Measurements from ENCODE around the gene MBP. TPM values are rescaled to one million over a fixed set of nuclear protein-coding genes. Genes with fewer than 3 reads are reported as not detected.

MBP gene
- total RNA-seq, 1 experiment from 2014 or later = not detected

GRCh38 chr18:76988827-76989646 is 143.5 kb downstream of the MBP start:
- DNase-seq (ENCODE audit: low spot score) = no peak

DNA sequence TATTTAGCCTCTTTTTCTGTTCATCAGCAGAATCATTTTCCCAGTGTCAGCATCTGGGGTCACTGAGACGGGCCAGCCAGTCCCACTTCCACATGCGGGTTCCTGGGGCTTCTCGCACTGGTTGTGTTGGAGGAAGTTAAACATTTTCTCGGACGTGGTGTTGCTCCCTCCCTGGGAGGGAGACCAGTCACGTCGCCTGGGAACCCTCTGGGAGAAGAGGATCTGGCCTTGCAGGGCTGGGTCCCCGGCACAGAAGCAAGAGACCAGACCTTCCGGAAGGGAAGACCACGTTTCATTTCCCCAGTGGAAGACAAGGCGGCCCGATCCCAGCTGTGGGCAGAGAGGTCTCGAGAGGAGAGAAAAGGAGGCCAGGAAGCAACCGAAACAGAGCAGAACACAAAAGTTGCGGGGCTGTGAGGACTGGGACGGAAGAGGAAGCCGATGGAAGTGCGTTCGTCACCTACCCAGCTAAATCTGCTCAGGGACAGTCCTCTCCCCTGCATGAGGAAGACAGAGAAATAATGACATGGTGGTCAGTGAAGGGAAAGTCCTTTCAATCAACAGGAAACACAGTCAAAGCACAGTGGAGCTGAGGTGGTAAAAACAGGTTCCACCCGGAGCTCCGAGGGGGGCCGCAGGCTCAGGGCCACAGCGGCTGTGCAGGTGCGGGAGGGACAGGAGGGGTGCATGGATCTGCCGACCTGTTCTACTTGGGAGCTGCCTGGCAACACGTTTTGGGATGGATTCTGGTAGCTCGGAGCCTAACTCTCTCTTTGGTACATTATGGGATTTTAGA is 144.4 kb downstream of the MBP start:
- no peak for DNase-seq (ENCODE audit: low spot score)

- DNase-seq (ENCODE audit: low spot score) = no peak
These were observed 146.2 kb downstream of the MBP start for GRCh38 chr18:76986406-76986805.

- DNase-seq (ENCODE audit: low spot score) = no peak
These were observed 146.7 kb downstream of the MBP start for GRCh38 chr18:76985951-76986236.

DNA sequence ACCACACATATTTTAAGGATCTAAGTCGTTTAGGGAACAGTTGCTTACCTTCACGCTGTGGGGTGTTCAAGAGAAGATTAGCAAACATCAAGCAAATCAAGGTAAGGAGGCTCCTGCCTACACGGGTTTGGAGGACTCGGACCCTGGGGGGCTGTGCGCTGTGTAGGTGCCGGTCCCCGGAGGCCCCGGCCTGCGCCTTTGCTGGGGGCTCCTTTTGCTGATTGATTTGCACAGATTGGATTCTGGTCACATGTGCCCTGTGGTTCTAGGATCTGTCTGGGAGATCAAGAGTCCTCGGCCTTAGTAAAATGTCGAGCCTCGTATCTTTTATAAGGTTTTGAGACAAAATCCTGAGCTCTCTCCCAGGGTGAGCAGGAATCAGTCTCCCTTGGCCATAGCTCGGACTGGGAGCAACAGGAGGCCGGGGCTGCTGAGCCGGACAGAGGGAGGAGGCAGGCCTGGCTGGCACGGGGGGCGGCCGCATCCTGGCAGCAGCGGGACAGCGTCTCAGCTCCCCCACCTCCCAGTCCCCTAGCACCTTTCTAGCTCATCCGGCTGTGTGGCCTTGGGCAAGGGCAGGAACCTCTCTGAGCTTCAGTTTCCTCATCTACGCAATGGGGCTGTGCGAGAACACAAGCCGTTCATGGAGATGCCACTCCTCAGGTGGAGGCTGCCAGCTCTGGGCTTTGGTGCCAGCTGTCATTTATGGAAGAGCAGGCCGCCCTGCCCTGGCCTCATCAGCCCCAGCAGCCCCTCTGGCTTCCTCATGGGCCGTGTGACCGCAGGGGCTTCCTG is 147.2 kb downstream of the MBP start:
- no peak for DNase-seq (ENCODE audit: low spot score)

- no peak for DNase-seq (ENCODE audit: low spot score)
These were observed 148.1 kb downstream of the MBP start for GRCh38 chr18:76984193-76985155.

GRCh38 chr18:76983613-76984051 is 149.0 kb downstream of the MBP start:
- no peak for DNase-seq (ENCODE audit: low spot score)

- DNase-seq (ENCODE audit: low spot score) = peak; percentile 66
These were observed 149.6 kb downstream of the MBP start for GRCh38 chr18:76982841-76983583.

DNA sequence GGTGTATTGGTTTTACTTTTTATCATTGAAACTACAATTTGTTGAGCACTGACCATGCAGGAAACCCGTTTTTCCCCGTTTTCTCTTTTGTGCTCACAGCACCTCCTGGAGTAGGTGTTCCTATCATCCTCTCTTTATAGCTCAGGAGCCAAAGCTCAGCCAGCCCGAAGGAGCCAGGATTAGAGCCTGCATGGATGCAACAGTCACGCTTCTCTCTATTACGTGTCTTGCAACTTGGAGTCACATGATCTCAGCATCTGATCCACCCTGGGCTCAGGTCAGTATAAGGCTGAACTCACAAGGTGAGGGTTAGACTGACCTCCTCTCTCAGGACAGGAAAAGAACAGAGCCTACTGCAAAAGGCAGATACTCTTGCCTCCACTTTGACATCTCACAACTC is 150.5 kb downstream of the MBP start:
- DNase-seq (ENCODE audit: low spot score) = no peak

DNA sequence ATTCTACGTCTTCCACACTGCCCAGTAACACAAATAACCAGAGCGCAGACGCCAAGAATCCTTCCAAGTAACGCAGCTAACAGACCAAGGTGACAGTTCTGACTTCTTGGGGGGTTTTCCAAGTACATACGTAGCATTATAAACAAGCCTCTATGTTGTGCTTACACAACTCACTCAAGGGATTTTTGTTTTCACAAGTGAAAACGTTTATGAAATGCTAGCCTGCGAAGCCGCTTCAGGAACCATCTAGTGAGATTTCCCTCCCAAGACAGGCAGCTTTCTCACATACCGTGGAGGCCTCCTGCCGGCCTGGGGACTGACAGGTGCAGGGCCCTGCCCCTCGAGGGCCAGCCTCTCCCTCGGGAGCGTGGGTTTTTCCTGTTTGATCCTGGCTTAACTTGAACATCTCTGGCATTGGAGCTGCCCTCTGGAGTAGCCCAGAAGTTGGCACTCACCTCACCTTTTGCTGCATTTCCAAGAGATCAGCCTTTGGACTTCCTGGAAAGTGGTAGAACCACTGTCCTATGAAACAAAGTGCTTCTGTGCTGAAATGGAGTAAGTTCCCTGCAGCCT is 151.1 kb downstream of the MBP start:
- DNase-seq (ENCODE audit: low spot score) = no peak

- no peak for DNase-seq (ENCODE audit: low spot score)
These were observed 151.8 kb downstream of the MBP start for GRCh38 chr18:76980663-76981395.

GRCh38 chr18:76979906-76980305 is 152.7 kb downstream of the MBP start:
- DNase-seq (ENCODE audit: low spot score) = no peak

DNA sequence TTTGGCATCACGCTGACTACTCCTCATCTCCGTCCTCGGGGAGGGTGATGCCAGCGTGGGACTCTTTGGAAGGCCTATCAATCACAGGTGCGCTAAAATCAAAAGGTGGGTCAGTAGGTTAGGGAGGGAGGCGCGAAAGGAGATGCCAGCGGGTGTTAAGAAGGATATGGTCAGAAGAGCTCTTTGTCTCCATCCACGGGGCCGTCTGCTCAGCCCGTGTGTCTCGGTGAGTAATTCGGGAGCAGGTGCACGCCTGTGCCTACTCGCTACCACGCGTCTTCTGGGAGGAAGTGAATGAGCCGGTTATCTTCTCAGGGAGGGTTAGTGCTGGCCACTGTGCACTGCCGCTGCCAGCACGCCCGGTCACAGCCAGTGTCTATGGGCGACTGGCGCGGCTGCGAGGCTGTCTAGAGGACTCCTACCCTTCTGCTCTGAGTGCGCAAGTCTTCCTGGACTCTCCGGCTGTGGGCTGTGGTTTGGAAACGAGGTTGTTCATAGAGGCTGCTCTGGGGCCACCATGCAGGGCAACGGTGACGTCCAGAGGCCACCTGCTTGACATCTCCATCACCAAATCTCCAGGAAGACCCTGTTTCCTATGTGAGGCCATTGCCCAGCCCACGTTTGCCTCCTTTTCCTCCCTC is 153.4 kb downstream of the MBP start:
- DNase-seq (ENCODE audit: low spot score) = no peak

- no peak for DNase-seq (ENCODE audit: low spot score)
These were observed 154.0 kb downstream of the MBP start for GRCh38 chr18:76978616-76979015.

- DNase-seq (ENCODE audit: low spot score) = no peak
These were observed 154.8 kb downstream of the MBP start for GRCh38 chr18:76977684-76978232.

GRCh38 chr18:76977108-76977621 is 155.4 kb downstream of the MBP start:
- DNase-seq (ENCODE audit: low spot score) = no peak

DNA sequence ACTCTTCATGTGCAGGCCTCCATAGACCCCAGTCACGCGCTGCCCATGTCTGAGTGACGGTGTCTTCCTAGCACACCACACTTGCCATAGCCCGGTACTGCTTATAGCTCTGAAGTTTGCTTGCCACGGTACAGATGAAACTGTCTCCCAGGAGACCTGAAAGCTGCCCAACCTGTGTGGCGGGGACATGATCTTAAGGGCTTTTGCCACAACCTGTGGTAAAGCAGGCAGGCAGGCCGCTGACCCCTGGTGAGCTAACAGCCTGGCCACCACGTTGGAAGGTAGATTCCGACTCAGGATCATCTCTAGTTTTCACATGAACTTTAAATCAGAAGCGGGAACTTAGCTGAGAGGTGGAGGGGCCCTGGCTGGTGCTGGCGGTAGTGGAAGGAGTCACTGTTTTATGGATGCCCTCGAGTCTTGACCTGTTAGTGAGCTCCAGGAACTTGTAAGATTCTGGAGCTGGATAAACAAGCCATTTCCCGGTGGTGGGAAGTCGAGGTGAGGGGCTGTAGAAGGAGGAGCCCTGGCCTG is 156.9 kb downstream of the MBP start:
- no peak for DNase-seq (ENCODE audit: low spot score)

DNA sequence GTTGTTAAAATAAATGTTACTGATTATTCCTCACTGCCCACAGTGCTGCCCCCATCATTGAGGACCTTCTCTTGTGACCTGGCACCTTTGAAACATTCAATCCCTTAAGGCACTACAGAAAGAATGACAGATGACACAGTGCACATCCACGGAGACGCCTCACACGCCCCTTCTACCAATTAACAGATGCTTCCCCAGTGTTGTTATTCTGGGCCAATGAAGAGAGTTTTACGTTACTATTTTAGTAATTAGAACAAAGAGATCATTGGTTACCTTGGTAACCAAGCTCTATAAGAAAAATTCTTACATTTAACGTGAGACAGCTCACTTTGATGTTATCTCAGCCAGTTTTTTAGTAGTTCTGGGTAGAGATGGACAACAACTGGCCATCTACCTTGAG is 158.2 kb downstream of the MBP start:
- no peak for DNase-seq (ENCODE audit: low spot score)
